ENCODE data around the gene FFAR2.

GRCh38 chr19:35399948-35400772 is 47.9 kb upstream of the FFAR2 start:
- TF ChIP-seq CTCF (conservative IDR thresholded peaks at IDR 0.05 in 1 of 2, IDR thresholded peaks at IDR 0.05 in 1 of 2; ENCODE audit: low read depth in 1 of 2, low read length in 2 of 2) = no peak
- TF ChIP-seq EZH2 (IDR thresholded peaks at IDR 0.05; ENCODE audit: low read length, missing control alignments) = no peak
